GM21390 (cell line): ENCODE results near the gene RGL3.
A peak's percentile ranks its signal among the peaks of the same experiment; 100 is the strongest.
"Not testable (repeated sequence)": the region's sequence is repeated elsewhere in the genome, so short reads cannot be mapped to it uniquely, and the experiment has no call there.

Experiments used
- ATAC-seq: cut with Tn5 transposase; IDR thresholded peaks from one replicate; pipeline ENCODE4 v1.9.1; 2021; ENCODE audit not compliant: unreplicated experiment

RGL3 gene

GRCh38 chr19:11364296-11364904, 54.7 kb downstream of the RGL3 start:
- ATAC-seq = no peak

- no peak for ATAC-seq
Measured at GRCh38 chr19:11363881-11364280, 55.2 kb downstream of the RGL3 start.

- ATAC-seq = no peak
Measured at GRCh38 chr19:11361771-11362731, 57.1 kb downstream of the RGL3 start.

DNA sequence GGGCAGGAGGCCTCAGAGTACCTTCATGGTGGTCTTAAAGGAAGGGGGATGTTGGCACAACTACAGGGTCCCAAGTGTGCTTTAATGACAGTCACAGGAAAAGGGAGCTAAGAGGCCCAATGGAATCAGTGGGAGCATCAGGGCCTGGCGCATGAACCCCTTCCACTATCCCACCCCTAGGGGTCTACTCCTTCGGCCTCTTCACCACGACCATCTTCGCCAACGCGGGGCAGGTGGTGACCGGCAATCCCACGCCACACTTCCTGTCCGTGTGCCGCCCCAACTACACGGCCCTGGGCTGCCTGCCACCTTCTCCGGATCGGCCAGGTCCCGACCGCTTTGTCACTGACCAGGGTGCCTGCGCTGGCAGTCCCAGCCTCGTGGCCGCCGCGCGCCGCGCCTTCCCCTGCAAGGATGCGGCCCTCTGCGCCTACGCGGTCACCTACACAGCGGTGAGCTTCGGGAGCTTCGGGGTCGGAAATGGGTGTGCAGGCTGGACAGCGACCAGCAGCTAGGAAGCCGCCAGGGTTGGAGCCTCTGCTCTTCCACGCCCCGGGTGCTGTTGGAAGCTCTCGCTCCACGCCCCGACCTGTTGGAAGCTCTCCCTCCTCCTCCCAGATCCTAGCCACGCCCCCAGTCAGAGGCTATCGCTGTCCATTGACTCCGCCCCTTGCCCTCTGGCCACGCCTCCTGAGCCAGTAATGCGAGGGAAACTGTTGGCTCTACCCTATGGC, 57.9 kb downstream of the RGL3 start:
- no peak for ATAC-seq

- no peak for ATAC-seq
Measured at GRCh38 chr19:11359421-11359820, 59.7 kb downstream of the RGL3 start.

GRCh38 chr19:11356676-11357550, 62.2 kb downstream of the RGL3 start:
- no peak for ATAC-seq

- ATAC-seq = no peak
Measured at GRCh38 chr19:11356074-11356397, 63.1 kb downstream of the RGL3 start.

DNA sequence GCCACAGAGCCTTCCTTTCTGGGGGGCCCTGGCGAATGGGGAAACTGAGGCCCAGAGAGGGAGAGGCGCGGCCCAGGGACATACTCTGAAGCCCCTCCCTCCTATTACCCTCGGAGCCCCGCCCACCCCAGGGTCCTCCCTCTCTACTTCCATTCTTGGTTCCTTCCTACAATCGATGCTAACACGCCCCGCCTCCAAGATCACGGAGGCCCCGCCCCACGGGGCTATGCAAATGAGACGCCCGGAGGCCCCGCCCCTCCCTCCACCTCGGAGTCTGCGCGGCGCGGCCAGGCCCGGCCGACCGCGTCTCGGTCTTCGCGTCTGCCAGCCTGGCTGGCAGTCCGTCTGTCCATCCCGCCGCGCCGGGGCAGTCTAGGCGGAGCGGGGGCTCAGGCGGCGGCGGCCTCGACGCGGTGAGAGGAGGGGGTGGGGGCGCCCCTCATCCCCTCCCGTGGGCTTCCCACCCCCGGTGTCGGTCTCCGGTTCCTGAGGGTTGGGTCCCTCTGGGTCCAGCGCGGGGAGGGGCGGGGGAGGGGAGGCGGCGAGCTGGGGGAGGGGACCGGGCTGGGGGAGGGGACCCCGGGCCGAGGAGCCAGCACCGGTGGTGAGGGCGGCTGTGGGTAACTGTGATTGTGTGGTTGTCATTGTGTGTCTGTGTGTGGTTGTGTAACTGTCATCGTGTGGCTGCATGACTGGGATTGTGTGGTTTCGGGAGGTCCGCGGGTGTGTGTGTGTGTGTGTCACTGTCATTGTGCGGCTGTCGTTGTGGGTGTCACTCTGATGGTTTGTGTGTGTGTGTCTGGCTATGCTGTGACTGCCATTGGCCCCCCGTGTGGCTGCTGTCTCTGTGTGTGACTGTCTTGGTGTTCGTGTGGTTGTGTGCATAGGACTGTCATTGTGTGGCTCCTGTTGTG, 63.7 kb downstream of the RGL3 start, which contains the start of gene PLPPR2:
PLPPR2 (plus strand) TSS at position 273 of the 914 bp plus-strand sequence. CDS start 2,242 bp downstream, outside the sequence.
- ATAC-seq = no peak

- ATAC-seq = not testable (repeated sequence)
Measured at GRCh38 chr19:11354102-11354501, 65.0 kb downstream of the RGL3 start.

DNA sequence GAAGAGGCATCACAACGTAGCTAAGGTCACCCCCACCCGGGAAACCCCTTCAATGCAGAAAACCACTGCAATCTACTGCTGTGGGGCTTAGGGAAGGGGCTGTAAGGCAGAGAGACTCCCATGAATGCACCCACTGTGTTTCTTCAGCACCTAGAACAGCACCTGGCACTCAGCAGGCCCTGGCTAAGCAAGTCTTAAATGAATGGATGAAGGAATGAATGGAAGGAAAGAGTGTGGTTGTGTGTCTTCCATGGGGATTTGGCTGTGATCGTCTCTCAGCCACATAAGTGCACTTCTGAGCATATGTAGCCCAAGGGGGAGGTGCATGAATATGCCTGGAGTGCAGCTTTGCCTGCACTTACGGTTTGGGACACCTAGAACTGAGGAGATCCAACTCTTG, 69.9 kb downstream of the RGL3 start:
- no peak for ATAC-seq

DNA sequence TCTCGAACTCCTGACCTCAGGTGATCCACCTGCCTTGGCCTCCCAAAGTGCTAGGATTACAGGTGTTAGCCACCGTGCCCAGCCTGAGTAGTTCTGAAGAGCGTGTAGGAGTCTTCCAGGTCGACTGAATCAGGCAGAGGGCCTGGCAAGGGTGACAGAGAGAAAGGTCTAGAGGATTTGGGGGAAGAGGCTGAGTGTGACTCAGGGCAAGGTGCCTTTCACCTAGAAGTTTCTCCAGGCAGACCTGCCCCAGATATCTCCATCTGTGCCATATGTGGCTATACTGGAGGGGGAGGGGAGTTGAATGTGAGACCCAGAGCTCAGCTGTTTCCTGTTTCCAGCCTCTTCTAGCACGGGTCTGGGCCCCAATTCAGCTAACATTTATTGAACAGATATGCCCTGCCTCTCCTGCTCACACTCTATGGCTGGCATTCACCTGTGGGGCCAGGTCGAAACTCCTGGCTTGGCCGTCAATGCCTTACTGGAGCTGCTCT, 71.5 kb downstream of the RGL3 start:
- no peak for ATAC-seq

GRCh38 chr19:11346104-11346940, 72.8 kb downstream of the RGL3 start, which contains the start of the genes CCDC159 and TMEM205:
Gene CCDC159, plus strand, starts transcription at chr19:11346519. Its CDS starts 88 bp downstream, at chr19:11346607.
Gene TMEM205, minus strand, starts transcription at chr19:11346268. Its CDS starts 649 bp downstream, at chr19:11345619.
- ATAC-seq = peak; percentile 84

GRCh38 chr19:11345122-11345803, 73.9 kb downstream of the RGL3 start:
- no peak for ATAC-seq
